Occipital lobe (tissue), 2 donors: ENCODE measurements around the gene CNGA1. TPM values are rescaled to one million over a fixed set of nuclear protein-coding genes. Genes with fewer than 3 reads are reported as not detected.
A peak's percentile ranks its signal among the peaks of the same experiment; 100 is the strongest.
"Not testable (repeated sequence)": the region's sequence is repeated elsewhere in the genome, so short reads cannot be mapped to it uniquely, and the experiment has no call there.

Source experiments
- DNase-seq: peaks from one replicate; lab custom pipeline; 2025; lab: John Stamatoyannopoulos, UW
- total RNA-seq: library from RNA; depleted of rRNA; stranded (reverse); fragments of >200 nt; gene quantifications from one replicate; pipeline ENCODE4 v1.2.3, GENCODE V29; 2014

The CNGA1 gene
- total RNA-seq, 1 donor from 2014 or later: not detected

DNA sequence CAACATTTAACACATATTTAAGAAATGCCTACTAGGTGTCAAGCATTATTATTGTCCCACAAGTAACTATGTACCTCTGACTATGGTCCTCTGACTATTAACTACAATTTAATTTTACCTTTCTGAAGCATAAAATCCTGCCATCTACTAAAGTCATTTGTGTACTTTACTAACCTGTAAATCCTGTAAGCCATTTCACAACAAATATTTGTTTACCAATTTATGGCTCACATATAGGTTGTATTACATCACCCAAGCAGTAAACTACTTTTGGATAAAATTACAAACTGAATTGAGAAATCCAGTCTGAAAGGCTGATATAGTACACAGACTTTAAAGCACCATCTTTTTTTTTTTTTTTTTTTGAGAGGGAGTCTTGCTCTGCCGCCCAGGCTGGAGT, 43.8 kb downstream of the CNGA1 start:
- DNase-seq: no peak

DNA sequence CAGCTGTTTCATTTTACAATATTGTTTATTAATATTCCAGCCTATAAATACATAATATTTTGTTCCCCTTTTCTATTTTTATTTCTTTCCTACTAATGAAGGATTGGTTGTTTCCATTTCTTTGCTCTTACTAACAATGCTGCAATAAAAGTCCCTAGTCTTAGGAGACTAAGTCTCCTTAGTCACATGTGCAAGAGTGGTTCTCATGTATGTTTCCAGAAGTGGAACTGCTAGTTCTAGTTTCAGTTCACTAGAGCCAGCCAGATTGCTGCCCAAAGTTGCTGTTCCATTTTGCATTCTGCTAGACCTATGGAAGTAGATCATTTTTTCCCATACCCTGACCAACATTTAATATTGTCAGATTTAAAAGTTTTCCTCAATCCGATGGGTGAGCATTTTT, 44.3 kb downstream of the CNGA1 start:
- no peak for DNase-seq

DNA sequence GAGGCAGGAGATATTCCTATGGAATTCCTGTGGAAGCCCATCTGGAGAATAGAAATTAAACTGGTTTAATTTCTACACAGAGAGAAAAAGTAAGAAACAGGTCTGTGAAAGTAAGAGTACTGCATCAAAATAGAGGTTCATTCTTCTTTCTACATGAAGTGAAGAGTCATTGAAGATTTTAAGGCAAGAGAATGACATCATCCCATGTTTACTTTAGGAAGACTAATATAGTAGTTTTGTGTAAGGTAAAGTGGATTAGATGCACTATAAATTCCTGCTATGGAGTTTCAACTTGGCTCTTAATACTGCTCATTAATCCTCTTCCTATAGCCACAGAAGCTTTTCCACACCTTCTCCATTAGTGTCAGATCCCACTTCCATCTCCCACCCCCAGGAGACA, 47.6 kb downstream of the CNGA1 start:
- DNase-seq: no peak

DNA sequence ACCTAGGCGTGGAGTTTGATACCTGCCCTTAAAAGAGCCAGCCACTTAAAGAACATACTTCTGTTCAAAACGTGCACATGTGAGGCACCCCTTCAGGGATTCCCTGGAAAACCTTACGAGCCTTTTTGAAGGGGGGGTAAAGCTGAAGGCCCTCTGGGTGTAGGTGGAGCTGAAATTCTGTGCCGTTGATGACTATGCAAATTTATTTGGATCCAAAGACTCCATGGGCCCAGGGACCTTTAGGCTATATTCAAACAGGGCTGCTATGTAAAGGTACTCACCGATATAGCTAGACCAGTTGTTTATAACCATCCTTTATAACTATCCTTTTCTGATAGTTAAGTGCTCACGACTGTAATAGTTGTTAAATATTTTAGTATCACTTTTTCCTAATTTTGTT, 61.8 kb downstream of the CNGA1 start:
- DNase-seq: no peak

DNA sequence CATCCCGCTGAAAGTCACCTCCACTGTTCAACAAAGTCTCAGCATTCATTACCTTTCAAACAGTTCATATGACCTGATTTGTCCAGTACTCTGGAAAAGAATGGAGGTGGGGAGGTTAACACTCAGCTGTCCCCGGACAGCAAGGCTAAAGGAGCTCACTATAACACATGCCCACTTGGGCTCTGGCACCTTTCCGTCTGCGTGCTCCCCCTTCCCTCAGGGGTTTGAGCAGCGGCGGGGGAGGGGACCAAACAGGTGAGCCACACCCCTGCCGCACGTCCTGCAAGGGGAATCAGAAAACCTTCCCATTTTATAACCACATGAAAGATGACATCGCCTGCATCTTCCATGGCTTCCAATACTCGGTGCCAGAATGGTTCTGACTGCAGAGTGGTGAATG, 62.2 kb downstream of the CNGA1 start:
- DNase-seq: no peak

DNA sequence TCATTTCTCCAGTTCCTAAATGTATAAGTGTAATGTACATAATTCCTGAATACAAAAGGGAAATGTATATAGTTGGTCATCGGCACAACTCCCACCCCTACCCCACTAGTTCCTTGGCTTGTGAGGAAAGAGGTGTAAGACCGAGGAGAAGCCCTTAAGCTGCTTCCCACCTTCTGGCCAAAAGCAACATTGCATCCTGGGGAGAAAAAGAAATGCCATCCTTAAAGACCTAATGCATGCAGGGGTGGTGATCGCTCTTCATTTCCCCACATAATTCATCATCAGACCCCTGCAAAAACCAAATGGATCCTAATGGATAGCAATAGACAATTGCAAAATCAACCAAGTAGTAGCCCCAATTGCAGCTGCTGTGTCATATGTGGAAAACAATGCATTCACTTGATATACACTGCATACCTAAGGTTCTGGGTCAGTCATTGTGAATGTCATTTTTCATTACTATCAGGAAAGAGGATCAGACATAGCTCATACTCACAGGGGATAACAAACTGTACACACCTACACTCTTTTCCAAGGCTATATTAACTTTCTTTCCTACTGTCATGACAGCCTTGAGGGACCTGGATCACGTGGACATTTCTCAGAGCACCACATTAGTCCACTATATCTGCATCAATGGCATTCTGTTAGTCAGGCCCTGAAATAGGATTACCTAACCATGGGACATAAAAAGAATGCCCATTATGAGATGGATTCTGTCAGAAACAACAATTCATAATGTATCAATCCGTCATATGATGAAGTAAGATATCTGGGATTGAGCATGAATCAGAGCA, 70.4 kb downstream of the CNGA1 start:
- DNase-seq: no peak

DNA sequence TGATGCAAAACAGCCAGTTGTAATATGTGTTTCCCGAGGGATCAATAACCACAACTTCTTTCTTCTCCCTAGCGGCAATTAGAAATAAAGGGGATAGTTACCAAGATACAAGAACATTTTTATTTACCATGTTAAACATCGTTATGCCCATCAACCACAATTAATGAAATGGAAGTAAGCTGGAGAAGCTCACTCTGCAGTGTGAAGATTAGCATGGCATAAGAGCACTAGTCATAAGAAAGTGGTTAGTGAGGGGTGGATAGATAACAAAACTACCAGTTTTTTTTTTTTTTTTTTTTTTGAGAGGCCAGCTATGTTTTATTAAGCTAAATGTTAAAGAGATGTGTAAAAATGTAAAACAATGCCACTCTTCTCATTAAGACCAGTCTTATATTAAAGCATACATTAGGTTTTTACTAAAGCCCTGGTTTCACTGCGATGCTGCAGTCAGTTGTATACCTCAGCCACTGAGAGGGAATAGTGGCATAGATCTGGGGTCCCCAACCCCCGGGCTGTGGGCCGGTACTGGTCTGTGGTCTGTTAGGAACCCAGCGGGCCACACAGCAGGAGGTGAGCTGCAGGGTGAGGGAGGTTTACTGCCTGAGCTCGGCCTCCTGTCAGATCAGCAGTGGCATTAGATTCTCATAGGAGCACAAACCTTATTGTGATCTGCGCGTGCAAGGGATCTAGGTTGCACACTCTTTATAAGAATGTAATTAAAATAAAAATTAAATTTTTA, 74.2 kb downstream of the CNGA1 start:
- no peak for DNase-seq

DNA sequence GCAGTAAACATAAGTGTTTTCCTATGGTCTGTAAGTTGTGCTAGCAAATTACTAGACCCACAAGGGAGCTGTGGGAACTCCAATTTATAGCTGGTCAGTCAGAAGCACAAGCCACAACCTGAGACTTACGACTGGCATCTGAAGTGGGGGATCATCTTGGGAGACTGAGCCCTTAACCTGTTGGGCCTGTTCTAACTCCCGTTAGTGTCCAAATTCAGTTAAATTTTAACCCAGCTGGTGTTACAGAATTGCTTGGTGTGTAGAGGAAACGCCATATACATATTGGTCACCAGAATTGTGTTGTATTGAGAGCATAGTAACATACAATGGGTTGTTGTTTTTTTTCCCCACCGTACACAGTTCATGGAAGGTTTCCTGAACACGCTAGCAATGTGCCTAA, 77.0 kb downstream of the CNGA1 start:
- no peak for DNase-seq

DNA sequence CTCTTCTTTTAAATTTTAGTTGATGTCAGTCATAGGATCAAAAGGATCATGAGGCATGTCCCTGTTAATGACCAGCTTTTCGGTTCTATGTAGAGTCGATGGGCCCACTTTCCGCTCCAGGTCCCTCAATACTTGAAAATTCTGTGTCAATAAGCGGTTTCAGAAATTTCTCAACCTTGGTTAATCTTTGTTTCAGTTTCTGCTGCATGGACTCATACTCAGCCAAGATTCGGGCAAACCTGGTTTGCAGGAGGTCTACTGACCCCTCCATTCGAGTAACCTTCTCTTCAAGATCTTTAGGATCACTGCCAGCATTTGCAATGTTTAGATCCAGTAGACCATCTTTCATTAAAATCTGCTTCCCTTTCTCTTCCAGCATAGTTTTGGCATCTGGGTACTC, 80.1 kb downstream of the CNGA1 start:
- DNase-seq: no peak

DNA sequence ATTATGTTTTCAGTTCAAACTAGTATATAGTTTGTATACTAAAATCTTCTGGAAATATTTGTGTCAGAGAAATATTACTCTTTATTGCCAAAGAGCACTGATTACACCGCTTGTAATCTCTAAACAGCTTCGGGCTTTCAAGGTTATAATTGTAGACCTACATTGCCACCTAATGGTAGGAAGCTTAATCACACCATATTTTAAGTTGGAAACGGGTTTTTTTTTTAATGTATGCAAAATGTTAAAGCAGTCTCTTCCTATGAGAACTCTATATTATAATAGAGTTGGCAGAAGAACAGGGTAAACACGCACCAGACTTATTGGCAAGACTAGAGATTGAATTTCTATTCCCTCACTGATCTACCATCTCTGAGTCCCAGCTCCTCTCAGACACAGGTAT, 82.6 kb downstream of the CNGA1 start:
- no peak for DNase-seq

DNA sequence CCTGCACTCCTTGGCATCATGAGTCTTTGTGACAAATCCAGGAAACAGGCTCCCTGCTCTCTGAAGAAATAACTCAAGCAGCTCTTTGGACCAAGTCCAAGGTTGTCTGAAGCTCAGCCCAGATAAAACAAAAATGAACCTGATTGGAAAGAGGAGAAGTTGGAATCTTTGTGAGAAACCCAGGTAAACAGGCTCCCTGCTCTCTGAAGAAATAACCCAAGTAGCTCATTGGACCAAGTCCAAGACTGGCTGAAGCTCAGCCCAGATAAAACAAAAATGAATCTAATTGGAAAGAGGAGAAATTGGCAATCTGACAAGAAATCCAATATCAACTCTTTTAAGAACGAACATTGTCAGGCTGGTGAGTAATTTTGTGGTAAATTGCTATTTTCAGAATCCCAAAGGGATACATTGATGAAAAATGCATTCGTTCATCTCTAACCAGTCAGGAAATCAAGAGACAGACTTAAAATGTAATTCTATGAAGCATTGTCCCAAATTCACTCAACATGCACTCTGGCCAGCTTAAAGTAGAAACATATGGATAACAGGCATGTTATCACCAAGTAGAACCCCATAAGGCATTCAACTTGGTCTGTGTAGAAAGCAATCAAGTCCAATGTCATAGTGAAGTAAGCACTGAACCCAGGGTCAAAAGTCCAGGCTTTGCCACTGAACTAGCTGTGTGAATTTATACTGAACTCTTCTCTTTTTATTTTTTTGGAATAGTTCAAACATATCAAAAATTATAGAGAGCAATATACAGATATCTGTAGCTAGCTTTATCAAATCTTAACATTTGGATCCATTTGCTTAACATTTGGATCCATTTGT, 85.3 kb downstream of the CNGA1 start:
- no peak for DNase-seq

DNA sequence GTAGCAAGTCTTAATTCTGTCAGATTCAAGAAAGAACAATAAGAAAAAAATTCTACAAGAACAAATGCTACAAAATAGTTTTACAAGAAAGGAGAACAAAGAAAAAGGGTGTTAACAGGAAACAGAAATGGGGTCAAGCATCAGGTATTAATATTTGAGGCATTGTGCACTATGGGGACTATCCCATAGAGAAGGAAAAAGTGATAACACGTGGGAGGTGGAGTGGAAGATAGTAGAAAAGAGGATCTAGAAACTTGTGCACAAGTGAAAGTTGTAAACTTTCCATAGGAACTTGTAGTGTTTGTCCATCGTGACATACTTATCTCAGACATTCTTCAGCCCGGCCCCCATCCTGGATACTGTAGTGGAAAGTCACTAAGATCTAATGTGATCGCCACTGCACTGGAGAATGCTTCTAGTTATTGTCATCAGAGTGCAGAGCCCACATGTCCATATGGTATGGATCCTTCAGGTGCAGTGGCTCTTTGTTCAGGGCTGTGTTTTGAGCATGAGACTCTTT, 86.7 kb downstream of the CNGA1 start:
- DNase-seq: no peak

DNA sequence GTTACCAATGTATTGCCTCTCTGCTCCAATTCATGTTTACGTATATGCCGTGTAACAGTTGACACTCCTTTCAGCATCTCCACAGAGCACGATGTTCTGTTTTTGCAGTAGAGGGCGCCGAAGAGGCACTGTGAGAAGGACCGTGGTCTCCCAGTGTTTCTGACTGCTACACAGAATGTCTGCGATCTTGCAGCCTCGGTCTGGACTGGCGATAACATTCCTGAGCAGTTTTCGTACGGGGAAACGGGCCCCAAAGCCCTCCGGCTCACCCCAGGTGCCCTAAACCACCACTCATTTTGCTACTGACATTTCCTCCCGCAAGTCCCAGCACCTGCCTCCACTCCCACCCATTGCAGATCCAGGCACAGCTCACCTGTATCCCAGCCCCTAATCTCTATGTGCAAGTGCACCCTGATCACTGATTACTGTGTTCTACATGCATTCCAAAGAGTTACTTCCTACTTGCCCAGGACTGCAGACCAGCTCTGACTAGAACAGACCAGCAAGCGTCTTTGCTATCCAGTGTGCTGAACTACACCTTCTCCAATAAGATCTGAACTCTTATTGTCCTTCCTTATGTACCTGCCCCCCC, 89.7 kb downstream of the CNGA1 start:
- DNase-seq: peak; percentile 36

DNA sequence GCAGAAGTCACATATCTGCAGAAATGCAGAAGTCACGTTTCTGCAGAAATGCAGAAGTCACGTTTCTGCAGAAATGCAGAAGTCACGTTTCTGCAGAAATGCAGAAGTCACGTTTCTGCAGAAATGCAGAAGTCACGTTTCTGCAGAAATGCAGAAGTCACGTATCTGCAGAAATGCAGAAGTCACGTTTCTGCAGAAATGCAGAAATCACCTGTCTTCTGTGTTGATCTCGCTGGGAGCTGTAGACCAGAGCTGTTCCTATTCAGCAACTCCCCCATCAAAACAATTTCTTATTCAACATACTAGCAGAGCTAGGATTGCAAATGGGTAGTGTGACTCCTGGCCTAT, 93.2 kb downstream of the CNGA1 start:
- DNase-seq: not testable (repeated sequence)

DNA sequence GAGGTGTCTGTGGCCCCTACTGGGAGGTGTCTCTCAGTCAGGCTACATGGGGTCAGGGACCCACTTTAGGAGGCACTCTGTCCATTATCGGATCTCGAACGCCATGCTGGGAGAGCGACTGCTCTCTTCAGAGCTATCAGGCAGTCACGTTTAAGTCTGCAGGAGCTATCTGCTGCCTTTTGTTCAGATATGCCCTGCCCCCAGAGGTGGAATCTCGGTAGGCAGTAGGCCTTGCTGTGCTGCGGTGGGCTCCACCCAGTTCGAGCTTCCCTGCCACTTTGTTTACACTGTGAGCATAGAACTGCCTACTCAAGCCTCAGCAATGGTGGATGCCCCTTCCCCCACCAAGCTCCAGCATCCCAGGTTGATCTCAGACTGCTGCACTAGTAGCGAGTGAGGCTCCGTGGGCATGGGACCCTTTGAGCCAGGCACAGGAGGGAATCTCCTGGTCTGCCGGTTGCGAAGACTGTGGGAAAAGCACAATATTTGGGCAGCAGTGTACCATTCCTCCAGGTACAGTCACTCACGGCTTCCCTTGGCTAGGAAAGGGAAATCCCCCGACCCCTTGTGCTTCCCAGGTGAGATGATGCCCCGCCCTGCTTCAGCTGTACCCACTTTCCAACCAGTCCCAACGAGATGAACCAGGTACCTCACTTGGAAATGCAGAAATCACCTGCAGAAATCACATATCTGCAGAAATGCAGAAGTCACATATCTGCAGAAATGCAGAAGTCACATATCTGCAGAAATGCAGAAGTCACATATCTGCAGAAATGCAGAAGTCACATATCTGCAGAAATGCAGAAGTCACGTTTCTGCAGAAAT, 93.8 kb downstream of the CNGA1 start:
- DNase-seq: not testable (repeated sequence)

DNA sequence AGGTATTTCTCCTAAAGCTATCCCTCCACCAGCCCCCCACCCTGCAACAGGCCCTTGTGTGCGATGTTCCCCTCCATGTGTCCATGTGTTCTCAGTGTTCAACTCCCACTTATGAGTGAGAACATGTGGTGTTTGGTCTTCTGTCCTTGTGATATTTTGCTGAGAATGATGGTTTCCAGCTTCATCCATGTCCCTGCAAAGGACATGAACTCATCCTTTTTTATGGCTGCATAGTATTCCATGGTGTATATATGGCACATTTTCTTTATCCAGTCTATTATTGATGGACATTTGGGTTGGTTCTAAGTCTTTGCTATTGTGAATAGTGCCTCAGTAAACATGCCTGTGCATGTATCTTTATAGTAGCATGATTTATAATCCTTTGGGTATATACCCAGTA, 99.3 kb downstream of the CNGA1 start:
- not testable (repeated sequence) for DNase-seq

DNA sequence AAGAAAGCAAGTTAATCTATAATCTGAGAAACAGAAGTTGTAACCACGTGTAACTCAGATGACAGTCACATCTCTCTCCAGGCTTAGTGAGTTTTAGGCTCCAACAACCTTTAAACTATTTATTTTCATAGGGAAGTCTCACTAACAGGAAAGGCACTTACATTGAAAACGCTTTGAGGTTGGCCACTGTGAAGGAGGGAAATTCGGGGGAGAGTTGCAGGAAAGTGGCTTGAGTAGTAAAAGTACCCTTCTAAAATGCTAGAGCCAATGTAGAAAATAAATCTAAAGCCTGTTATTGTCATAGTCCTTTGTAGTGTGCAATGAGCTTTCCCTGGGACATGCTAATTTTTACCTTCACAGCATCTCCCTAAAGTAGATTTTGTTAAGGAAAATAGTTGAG, 101.1 kb downstream of the CNGA1 start:
- DNase-seq: no peak

DNA sequence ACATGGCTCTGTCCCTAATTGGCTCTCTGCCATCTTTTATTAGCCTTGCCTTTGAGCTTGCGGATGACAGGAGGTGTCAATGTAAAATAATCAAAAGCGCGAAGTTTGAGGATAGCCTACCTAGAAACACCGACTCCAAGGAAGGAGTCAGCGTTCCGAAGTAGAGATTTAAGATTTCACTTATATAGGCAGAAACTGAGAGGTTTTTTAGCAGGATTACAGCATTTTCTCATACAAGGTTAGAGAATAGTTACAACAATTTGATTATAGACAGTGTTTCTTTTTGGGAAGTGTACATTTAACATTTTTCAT, 101.6 kb downstream of the CNGA1 start:
- DNase-seq: no peak

DNA sequence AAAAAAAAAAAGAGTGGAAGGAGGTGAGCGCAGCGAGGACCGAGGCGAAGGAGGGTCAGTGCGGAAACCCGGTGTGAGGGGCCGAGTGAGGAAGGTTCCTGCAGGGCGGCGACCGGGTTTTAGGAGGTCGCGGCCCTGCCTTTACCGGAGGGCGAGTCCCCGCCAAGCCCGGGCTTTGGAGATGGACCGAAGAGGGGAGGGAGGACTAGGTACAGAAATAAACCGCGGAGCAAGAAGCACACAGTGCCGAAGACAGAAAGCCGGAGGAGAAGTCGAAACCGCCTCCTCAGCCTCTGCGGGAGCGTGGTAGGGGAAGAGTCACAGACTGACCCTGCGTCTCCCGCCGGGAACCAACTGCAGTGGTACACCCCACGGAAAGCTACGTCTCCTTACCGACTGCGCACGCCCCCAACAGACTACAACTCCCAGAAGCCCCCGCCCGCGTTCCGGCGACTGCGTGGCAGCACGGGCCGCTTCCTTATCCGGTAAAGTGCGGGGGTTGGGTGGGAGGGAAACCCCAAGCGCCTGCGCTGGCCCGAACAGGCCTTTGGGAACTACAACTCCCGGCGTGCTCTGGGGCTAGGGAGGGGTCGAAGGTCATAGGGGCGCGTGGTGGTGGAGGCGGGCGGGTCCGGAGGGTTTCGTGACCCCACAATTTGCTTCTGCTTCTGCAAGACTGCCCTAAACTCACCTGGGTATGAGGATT, 102.1 kb downstream of the CNGA1 start, which contains the start of gene NFXL1:
Gene NFXL1, minus strand, starts transcription at position 364 of the 706 bp plus-strand sequence. CDS start 380 bp downstream, outside the sequence.
- DNase-seq: peak; percentile 96

DNA sequence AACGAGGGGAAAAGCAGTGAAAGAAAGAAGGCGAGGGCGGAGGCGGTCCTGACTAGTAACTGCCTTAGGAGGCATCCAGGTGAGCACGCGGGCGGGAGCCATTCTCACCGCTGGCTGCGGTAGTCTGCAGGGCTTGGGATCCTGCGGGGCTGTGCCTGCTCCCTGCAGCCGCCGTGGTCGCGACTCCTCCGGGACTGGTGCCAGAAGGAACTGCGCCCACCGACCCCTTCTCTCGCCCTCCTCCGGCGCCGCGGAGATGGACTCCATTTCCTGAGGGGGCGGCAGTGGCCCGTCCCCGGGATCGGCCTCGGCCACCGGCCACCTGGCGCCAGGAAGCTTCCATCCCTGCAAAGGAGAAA, 102.6 kb downstream of the CNGA1 start:
- peak; percentile 11 for DNase-seq
